Measurements from ENCODE around the gene CDC25A.

GRCh38 chr3:48194446-48195071 lies 6.3 kb upstream of the CDC25A start:
- no peak for TF ChIP-seq PATZ1 (CRISPR knock-in tag; IDR thresholded peaks at IDR 0.05; ENCODE audit: borderline replicate concordance)
- no peak for TF ChIP-seq ARNTL (CRISPR knock-in tag; IDR thresholded peaks at IDR 0.05; ENCODE audit: borderline replicate concordance, low read depth)
- TF ChIP-seq CREB5 (CRISPR knock-in tag; IDR thresholded peaks at IDR 0.05; ENCODE audit: low read depth) = no peak
- TF ChIP-seq SNAI2 (CRISPR knock-in tag; IDR thresholded peaks at IDR 0.05) = no peak
- no peak for TF ChIP-seq ZFP3 (CRISPR knock-in tag; IDR thresholded peaks at IDR 0.05)
- TF ChIP-seq ZNF565 (CRISPR knock-in tag; conservative IDR thresholded peaks at IDR 0.05; ENCODE audit: low read depth) = no peak
- no peak for TF ChIP-seq ZNF70 (CRISPR knock-in tag; IDR thresholded peaks at IDR 0.05)
- TF ChIP-seq CSDC2 (CRISPR knock-in tag; IDR thresholded peaks at IDR 0.05) = no peak
- no peak for TF ChIP-seq TCF4 (CRISPR knock-in tag; IDR thresholded peaks at IDR 0.05; ENCODE audit: borderline replicate concordance)
- TF ChIP-seq ESRRG (CRISPR knock-in tag; IDR thresholded peaks at IDR 0.05) = no peak
- TF ChIP-seq POU6F1 (CRISPR knock-in tag; IDR thresholded peaks at IDR 0.05; ENCODE audit: borderline replicate concordance, low read depth) = no peak
- no peak for TF ChIP-seq BACH2 (CRISPR knock-in tag; IDR thresholded peaks at IDR 0.05; ENCODE audit: borderline replicate concordance)

Measured in SK-N-SH treated with all-trans-retinoic acid at 6 μM for 48 hours (cell line).